ENCODE results near the gene CFD.
"Not testable (repeated sequence)": the region's sequence is repeated elsewhere in the genome, so short reads cannot be mapped to it uniquely, and the experiment has no call there.

The CFD gene

DNA sequence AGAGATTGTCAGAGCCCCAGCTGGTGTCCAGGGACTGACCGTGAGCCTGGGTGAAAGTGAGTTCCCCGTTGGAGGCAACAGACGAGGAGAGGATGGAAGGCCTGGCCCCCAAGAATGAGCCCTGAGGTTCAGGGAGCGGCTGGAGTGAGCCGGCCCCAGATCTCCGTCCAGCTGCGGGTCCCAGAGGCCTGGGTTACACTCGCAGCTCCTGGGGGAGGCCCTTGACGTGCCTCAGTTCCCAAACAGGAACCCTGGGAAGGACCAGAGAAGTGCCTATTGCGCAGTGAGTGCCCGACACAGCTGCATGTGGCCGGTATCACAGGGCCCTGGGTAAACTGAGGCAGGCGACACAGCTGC is 8.5 kb upstream of the CFD start:
- TF ChIP-seq, protein P1, sequence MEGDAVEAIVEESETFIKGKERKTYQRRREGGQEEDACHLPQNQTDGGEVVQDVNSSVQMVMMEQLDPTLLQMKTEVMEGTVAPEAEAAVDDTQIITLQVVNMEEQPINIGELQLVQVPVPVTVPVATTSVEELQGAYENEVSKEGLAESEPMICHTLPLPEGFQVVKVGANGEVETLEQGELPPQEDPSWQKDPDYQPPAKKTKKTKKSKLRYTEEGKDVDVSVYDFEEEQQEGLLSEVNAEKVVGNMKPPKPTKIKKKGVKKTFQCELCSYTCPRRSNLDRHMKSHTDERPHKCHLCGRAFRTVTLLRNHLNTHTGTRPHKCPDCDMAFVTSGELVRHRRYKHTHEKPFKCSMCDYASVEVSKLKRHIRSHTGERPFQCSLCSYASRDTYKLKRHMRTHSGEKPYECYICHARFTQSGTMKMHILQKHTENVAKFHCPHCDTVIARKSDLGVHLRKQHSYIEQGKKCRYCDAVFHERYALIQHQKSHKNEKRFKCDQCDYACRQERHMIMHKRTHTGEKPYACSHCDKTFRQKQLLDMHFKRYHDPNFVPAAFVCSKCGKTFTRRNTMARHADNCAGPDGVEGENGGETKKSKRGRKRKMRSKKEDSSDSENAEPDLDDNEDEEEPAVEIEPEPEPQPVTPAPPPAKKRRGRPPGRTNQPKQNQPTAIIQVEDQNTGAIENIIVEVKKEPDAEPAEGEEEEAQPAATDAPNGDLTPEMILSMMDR (IDR thresholded peaks at IDR 0.05; ENCODE audit: low read depth, low read length): no peak
- no peak for DNase-seq (ENCODE audit: extremely low read depth, low read depth)

DNA sequence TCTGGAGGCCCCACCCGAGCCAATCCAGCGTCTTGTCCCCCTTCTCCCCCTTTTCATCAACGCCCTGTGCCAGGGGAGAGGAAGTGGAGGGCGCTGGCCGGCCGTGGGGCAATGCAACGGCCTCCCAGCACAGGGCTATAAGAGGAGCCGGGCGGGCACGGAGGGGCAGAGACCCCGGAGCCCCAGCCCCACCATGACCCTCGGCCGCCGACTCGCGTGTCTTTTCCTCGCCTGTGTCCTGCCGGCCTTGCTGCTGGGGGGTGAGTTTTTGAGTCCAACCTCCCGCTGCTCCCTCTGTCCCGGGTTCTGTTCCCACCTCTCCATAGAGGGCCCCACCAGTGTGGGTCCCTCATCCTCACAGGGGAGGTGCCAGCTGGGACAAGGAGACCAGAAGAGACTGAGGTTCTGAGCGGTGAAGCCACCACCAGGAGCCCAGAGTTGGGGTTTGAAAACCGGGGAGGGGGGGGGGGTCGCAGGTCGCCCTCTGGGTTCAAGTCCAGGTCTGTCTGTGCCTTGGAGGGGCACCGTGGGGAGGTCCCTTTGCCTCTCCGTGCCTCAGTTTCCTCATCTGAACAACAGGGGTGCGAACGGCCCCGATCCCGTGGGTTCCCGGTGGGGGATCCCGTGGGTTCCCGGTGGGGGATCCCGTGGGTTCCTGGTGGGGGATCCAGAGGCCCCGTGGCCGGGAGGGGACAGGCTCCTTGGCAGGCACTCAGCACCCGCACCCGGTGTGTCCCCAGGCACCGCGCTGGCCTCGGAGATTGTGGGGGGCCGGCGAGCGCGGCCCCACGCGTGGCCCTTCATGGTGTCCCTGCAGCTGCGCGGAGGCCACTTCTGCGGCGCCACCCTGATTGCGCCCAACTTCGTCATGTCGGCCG is 7.1 kb upstream of the CFD start, which contains the start of gene ELANE:
TSS of gene ELANE (plus strand) at position 168 of the 878 bp plus-strand sequence. CDS start at position 194, 26 bp downstream.
- DNase-seq (ENCODE audit: extremely low read depth, low read depth): no peak
- TF ChIP-seq, protein P1 (IDR thresholded peaks at IDR 0.05; ENCODE audit: low read depth, low read length): no peak

DNA sequence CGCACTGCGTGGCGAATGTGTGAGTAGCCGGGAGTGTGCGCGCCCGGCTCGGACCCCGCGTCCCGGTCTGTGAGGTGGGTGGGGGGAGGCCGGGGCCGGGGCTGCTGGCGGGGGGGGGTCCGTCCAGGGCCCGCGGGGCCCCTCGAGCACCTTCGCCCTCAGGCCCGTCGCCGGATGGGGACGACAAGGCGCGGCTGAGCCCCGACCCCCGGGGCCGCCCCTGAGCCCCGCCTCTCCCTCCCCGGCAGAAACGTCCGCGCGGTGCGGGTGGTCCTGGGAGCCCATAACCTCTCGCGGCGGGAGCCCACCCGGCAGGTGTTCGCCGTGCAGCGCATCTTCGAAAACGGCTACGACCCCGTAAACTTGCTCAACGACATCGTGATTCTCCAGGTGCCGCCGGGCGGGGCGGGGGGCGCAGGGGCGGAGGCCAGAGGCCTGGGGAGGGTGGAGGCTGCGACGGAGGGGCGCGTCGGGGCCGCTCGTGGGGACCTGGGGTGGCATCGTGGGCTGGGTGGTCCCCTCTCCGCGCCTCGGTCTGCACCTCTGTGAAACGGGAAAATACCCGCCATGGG is 6.4 kb upstream of the CFD start:
- DNase-seq (ENCODE audit: extremely low read depth, low read depth): no peak
- TF ChIP-seq, protein P1 (IDR thresholded peaks at IDR 0.05; ENCODE audit: low read depth, low read length): no peak

DNA sequence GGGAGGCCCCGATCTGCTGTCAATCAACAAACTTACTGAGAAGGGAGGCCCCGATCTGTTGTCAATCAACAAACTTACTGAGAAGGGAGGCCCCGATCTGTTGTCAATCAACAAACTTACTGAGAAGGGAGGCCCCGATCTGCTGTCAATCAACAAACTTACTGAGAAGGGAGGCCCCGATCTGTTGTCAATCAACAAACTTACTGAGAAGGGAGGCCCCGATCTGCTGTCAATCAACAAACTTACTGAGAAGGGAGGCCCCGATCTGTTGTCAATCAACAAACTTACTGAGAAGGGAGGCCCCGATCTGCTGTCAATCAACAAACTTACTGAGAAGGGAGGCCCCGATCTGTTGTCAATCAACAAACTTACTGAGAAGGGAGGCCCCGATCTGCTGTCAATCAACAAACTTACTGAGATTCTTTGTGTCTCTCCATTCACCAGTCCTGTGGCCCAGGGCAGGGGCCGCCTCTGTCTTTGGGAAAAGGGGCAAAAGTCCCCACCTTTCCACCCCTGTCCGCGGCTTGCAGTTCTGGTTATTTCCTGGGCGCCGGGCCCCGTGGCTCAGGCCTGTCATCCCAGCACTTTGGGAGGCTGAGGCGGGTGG is 5.7 kb upstream of the CFD start:
- DNase-seq (ENCODE audit: extremely low read depth, low read depth): not testable (repeated sequence)

DNA sequence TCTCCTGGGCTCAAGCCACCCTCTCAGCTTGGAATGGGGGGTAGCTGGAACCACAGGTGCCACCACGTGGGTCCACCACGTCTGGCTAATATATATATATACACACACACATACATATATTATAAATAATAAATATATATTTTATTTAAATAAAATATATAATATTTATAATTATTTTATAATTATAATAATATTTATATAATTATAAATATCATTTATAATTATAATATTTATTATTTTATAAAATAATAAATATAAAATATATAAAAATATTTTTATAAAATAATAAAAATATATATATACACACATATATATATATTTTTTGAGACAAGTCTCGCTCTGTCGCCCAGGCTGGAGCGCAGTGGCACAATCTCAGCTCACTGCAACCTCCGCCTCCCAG is 4.9 kb upstream of the CFD start:
- TF ChIP-seq, protein P1 (IDR thresholded peaks at IDR 0.05; ENCODE audit: low read depth, low read length): no peak
- DNase-seq (ENCODE audit: extremely low read depth, low read depth): no peak

DNA sequence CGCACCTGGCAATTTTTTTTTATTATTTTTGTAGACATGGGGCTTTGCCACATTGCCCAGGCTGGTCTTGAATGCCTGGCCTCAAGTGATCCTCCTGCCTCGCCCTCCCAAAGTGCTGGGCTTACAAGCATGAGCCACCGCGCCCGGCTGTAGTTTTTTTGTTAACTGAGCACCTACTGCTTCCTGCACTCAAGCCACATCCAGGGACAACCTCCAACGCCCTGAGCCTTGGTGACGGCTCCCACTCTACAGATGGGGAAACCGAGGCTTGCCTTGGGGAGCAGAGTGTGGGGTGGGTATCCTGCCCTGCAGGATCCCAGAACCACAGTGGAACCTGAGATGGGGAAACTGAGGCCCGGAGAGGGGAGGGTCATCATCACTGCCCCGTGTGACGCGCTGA is 4.3 kb upstream of the CFD start:
- TF ChIP-seq, protein P1 (IDR thresholded peaks at IDR 0.05; ENCODE audit: low read depth, low read length): no peak
- no peak for DNase-seq (ENCODE audit: extremely low read depth, low read depth)

DNA sequence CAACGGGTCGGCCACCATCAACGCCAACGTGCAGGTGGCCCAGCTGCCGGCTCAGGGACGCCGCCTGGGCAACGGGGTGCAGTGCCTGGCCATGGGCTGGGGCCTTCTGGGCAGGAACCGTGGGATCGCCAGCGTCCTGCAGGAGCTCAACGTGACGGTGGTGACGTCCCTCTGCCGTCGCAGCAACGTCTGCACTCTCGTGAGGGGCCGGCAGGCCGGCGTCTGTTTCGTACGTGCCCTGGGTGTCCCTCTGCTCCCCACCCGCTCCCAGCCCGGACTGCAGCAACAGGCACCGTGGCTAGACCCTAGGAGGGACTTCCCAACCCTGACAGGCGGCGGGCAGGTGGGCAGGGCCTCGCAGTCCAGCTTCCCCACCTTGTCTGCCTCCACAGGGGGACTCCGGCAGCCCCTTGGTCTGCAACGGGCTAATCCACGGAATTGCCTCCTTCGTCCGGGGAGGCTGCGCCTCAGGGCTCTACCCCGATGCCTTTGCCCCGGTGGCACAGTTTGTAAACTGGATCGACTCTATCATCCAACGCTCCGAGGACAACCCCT is 3.8 kb upstream of the CFD start:
- TF ChIP-seq, protein P1 (IDR thresholded peaks at IDR 0.05; ENCODE audit: low read depth, low read length): no peak
- no peak for DNase-seq (ENCODE audit: extremely low read depth, low read depth)

Measured in AG09319 (cell line).